ENCODE results near the gene ARG2. TPM values are rescaled to one million over a fixed set of nuclear protein-coding genes. Genes with fewer than 3 reads are reported as not detected.

The ARG2 gene
- total and polyA plus RNA-seq, 2 donors (not counting 1 experiment from before 2014, with no cell fraction given): 1.9 to 8.4 TPM

GRCh38 chr14:67627519-67627918, 7.8 kb downstream of the ARG2 start:
- Histone ChIP-seq H3K27ac (ENCODE audit: insufficient read depth, low read length) (no peak overlapping the region), H3K36me3 (ENCODE audit: control insufficient read depth, insufficient read depth, low read length) (no peaks in the 10 kb centered on the region), H3K9me3 (ENCODE audit: control insufficient read depth, insufficient read depth, low read depth, low read length) (no peaks in the 10 kb centered on the region), H3K4me1 (ENCODE audit: control insufficient read depth, extremely low read depth, insufficient read depth, low read length) (peaks cover 7% of the 10 kb centered on the region), H4K20me1 (ENCODE audit: control insufficient read depth, extremely low read depth, insufficient read depth, low read length) (no peaks in the 10 kb centered on the region), H2AFZ (ENCODE audit: low read length) (no peak overlapping the region), H3K4me2 (ENCODE audit: extremely low read depth, insufficient read depth, low read length) (no peak overlapping the region), H3K9ac (ENCODE audit: insufficient read depth, low read length) (no peak overlapping the region), H3K79me2 (ENCODE audit: control insufficient read depth, insufficient read depth, low read length) (no peaks in the 10 kb centered on the region), H3K4me3 (replicated peaks in 1 of 4; ENCODE audit: control extremely low read depth in 1 of 4, insufficient read depth in 1 of 4, low read depth in 3 of 4, low read length in 4 of 4) (no peak overlapping the region), H3K27me3 (ENCODE audit: control insufficient read depth, insufficient read depth, low read length) (no peaks in the 10 kb centered on the region)
- TF ChIP-seq CTCF (conservative IDR thresholded peaks at IDR 0.05 in 1 of 2, IDR thresholded peaks at IDR 0.05 in 1 of 2; ENCODE audit: low read depth in 1 of 2, low read length in 2 of 2): no peak
- no peak for TF ChIP-seq EZH2 (IDR thresholded peaks at IDR 0.05; ENCODE audit: low read length, missing control alignments)
- no peak for DNase-seq (ENCODE audit: low read depth in 2 of 2)

- no peak for TF ChIP-seq CTCF (conservative IDR thresholded peaks at IDR 0.05 in 1 of 2, IDR thresholded peaks at IDR 0.05 in 1 of 2; ENCODE audit: low read depth in 1 of 2, low read length in 2 of 2)
- no peak for TF ChIP-seq EZH2 (IDR thresholded peaks at IDR 0.05; ENCODE audit: low read length, missing control alignments)
- H3K4me1 ChIP-seq (ENCODE audit: control insufficient read depth, extremely low read depth, insufficient read depth, low read length): no peaks in the 10 kb centered on the region
- no peak overlapping the region for H3K27ac ChIP-seq (ENCODE audit: insufficient read depth, low read length)
- no peaks in the 10 kb centered on the region for H3K79me2 ChIP-seq (ENCODE audit: control insufficient read depth, insufficient read depth, low read length)
- no peak overlapping the region for H3K4me3 ChIP-seq (replicated peaks in 1 of 4; ENCODE audit: control extremely low read depth in 1 of 4, insufficient read depth in 1 of 4, low read depth in 3 of 4, low read length in 4 of 4)
- no peak overlapping the region for H3K9ac ChIP-seq (ENCODE audit: insufficient read depth, low read length)
- no peak overlapping the region for H2AFZ ChIP-seq (ENCODE audit: low read length)
- no peaks in the 10 kb centered on the region for H3K36me3 ChIP-seq (ENCODE audit: control insufficient read depth, insufficient read depth, low read length)
- no peaks in the 10 kb centered on the region for H4K20me1 ChIP-seq (ENCODE audit: control insufficient read depth, extremely low read depth, insufficient read depth, low read length)
- H3K9me3 ChIP-seq (ENCODE audit: control insufficient read depth, insufficient read depth, low read depth, low read length): no peaks in the 10 kb centered on the region
- no peak overlapping the region for H3K4me2 ChIP-seq (ENCODE audit: extremely low read depth, insufficient read depth, low read length)
- H3K27me3 ChIP-seq (ENCODE audit: control insufficient read depth, insufficient read depth, low read length): no peaks in the 10 kb centered on the region
- DNase-seq (ENCODE audit: low read depth in 2 of 2): no peak
These were observed 10.5 kb downstream of the ARG2 start for GRCh38 chr14:67630186-67630585.

DNA sequence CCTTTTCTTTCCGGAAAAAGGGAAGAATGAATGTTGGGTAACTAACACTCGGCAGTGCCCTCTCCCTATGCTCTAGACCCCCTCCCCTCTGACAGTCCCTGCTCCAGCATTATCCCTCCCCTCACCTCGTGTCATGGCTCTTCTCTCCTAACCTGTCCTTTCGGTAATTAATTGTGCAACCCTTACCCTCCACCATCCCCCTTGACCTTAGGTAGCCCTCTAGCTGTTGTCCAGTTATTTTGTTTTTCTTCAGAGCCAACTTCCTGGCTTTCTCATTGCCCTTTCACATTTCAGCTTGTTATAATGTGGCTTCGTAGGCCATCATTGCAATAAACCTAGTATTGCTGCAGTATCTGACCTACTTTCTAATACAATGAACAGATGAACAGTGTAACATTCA, 11.2 kb downstream of the ARG2 start:
- Histone ChIP-seq H2AFZ (ENCODE audit: low read length) (no peak overlapping the region), H3K27ac (ENCODE audit: insufficient read depth, low read length) (no peak overlapping the region), H3K4me2 (ENCODE audit: extremely low read depth, insufficient read depth, low read length) (no peak overlapping the region), H3K4me3 (replicated peaks in 1 of 4; ENCODE audit: control extremely low read depth in 1 of 4, insufficient read depth in 1 of 4, low read depth in 3 of 4, low read length in 4 of 4) (no peak overlapping the region), H3K27me3 (ENCODE audit: control insufficient read depth, insufficient read depth, low read length) (no peaks in the 10 kb centered on the region), H3K36me3 (ENCODE audit: control insufficient read depth, insufficient read depth, low read length) (no peaks in the 10 kb centered on the region), H3K4me1 (ENCODE audit: control insufficient read depth, extremely low read depth, insufficient read depth, low read length) (no peaks in the 10 kb centered on the region), H3K9ac (ENCODE audit: insufficient read depth, low read length) (no peak overlapping the region), H4K20me1 (ENCODE audit: control insufficient read depth, extremely low read depth, insufficient read depth, low read length) (no peaks in the 10 kb centered on the region), H3K9me3 (ENCODE audit: control insufficient read depth, insufficient read depth, low read depth, low read length) (no peaks in the 10 kb centered on the region), H3K79me2 (ENCODE audit: control insufficient read depth, insufficient read depth, low read length) (no peaks in the 10 kb centered on the region)
- no peak for DNase-seq (ENCODE audit: low read depth in 2 of 2)
- no peak for TF ChIP-seq CTCF (conservative IDR thresholded peaks at IDR 0.05 in 1 of 2, IDR thresholded peaks at IDR 0.05 in 1 of 2; ENCODE audit: low read depth in 1 of 2, low read length in 2 of 2)
- TF ChIP-seq EZH2 (IDR thresholded peaks at IDR 0.05; ENCODE audit: low read length, missing control alignments): no peak

Data from fibroblast of lung (primary cell).